Right lobe of liver (tissue), 6 donors: ENCODE measurements around the gene KLF11. TPM values are rescaled to one million over a fixed set of nuclear protein-coding genes. Genes with fewer than 3 reads are reported as not detected.

Source experiments
- ATAC-seq, 4 donors: fragments of 200-7000 bp; cut with Tn5 transposase; one replicate each; pipeline ENCODE4 v1.9.1; 2020; ENCODE audit warnings: mild to moderate bottlenecking in 4 of 4, moderate library complexity in 4 of 4
- DNase-seq, 3 donors: peaks; one replicate each; pipeline ENCODE4 v3.0.0-alpha.2; 2020
- H3K27ac ChIP-seq, 3 donors: fragments of 200-600 bp; one replicate each; pipeline ENCODE4 v1.8.0; 2022
- H3K27me3 ChIP-seq, 2 donors: fragments of 200-600 bp; one replicate each; pipeline ENCODE4 v1.8.0; 2022
- H3K36me3 ChIP-seq, 4 donors: fragments of 200-600 bp; sonication (generic) in 1 of 4; one replicate each; pipeline versions ENCODE4 v1.5.1 to v1.8.0; 2017 to 2022; ENCODE audit warnings: control low read depth in 1 of 4
- H3K4me1 ChIP-seq, 4 donors: fragments of 200-600 bp; sonication (generic) in 1 of 4; one replicate each; pipeline versions ENCODE4 v1.5.1 to v1.8.0; 2017 to 2022; ENCODE audit warnings: control low read depth in 1 of 4
- H3K4me3 ChIP-seq, 3 donors: fragments of 200-600 bp; one replicate each; pipeline ENCODE4 v1.8.0; 2022
- H3K9me3 ChIP-seq, 4 donors: fragments of 200-600 bp; sonication (generic) in 1 of 4; one replicate each; pipeline versions ENCODE4 v1.5.1 to v1.8.0; 2017 to 2022; ENCODE audit warnings: control low read depth in 1 of 4
- POLR2A ChIP-seq: fragments of 450-650 bp; IDR thresholded peaks from one replicate; pipeline ENCODE4 v1.6.1; 2017; ENCODE audit warnings: antibody characterized with exemption, mild to moderate bottlenecking
- WGBS: methylation state at CpG from one replicate; pipeline ENCODE4 v1.1.6; 2018; ENCODE audit warnings: low coverage, low lambda C conversion rate; ENCODE audit not compliant: insufficient coverage; ENCODE audit errors: missing lambda C conversion rate; 5-methylcytosine and 5-hydroxymethylcytosine counted together
- intact Hi-C, 2 donors: fragments of 100-400 bp; cut with DNase I; formaldehyde crosslinking; loops; one replicate each; pipeline versions ENCODE4 v1.11.2 to v1.14.1; 2022
- total RNA-seq, 6 experiments: library from RNA; depleted of rRNA in 2 of 6; stranded (reverse); fragments of >200 nt in 2 of 6; fragmentation: NEBNext Ultra II Directional in 3 of 6; extraction: Animal tissue kit (Norgen Biotek cat#: 25700) in 3 of 6; gene quantifications; one replicate each; pipeline versions ENCODE4 v1.1.0 to v1.2.4, GENCODE V29; 2016 to 2023
- TF ChIP-seq, protein P1 (sequence below), 4 donors: fragments of 200-600 bp in 3 of 4; fragments of 450-650 bp in 1 of 4; IDR thresholded peaks; one replicate each; pipeline versions ENCODE4 v1.5.1 to v1.8.0; 2016 to 2022; ENCODE audit warnings: antibody characterized with exemption in 4 of 4, mild to moderate bottlenecking in 2 of 4
- donor health status: DM: no; HTN: yes; CAD: no.
- donor health status: DM: no; HTN: no; CAD: no.
- donor health status: DM: no; HTN: no; CAD: no.
- donor health status: DM: no; HTN: yes; CAD: no.
- donor health status: DM: no; HTN: yes; CAD: no.

The KLF11 gene
- total RNA-seq, 6 experiments from 2014 or later, result 10.9 to 40.1 (median 27.8) TPM

DNA sequence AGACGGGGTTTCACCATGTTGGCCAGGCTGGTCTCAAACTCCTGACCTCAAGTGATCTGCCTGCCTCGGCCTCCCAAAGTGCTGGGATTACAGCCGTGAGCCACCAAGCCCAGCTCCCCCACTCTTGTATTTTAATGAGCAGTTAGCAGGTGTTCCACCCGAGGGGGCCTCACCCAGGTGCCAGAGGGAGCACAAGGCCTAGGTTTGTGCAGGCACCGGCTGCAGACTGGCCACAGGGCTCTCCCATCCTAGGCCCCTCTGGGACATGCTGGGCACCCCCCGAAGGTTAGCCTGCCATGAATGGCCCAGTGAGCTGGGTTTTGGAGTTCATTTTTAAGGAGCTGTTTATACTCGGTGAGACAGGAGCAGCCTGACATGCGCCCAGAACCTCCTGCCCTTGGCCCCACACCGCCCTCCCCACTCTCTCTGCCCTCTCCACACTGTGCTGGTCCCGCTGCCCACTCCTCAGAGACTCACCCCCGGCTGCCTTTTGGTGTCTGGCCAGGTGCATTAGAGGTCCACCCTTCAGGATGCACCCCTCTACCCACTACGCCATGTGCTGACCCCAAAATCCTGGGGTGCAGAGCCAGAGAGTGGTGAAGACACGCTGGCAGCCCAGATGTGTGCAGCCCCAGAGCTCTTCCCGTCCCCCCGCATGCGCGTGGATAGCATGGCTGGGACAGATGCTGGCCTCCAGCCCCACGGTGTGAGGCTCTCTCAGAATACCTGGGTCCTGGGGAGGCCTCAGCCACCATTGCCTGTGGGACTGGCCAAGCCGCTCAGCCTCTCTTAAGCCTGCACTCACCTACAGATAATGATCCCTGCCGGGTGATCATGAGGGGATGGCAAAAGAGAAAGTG lies 11.2 kb upstream of the KLF11 start:
- Histone ChIP-seq H3K9me3 (no peaks in the 10 kb centered on the region), H3K36me3 (no peaks in the 10 kb centered on the region), H3K27ac (no peak overlapping the region), H3K4me3 (no peak overlapping the region), H3K4me1 (peaks cover 0 to 25% (median 13%) of the 10 kb centered on the region in 4 donors), H3K27me3 (no peaks in the 10 kb centered on the region)
- WGBS, result 87% methylated on average over 4 of the region's 20 CpGs
- DNase-seq (peak in 2 of 3 donors; percentile 16 to 47), ATAC-seq (no peak)
- intact Hi-C loops, result no loop called here
- TF ChIP-seq, protein P1, sequence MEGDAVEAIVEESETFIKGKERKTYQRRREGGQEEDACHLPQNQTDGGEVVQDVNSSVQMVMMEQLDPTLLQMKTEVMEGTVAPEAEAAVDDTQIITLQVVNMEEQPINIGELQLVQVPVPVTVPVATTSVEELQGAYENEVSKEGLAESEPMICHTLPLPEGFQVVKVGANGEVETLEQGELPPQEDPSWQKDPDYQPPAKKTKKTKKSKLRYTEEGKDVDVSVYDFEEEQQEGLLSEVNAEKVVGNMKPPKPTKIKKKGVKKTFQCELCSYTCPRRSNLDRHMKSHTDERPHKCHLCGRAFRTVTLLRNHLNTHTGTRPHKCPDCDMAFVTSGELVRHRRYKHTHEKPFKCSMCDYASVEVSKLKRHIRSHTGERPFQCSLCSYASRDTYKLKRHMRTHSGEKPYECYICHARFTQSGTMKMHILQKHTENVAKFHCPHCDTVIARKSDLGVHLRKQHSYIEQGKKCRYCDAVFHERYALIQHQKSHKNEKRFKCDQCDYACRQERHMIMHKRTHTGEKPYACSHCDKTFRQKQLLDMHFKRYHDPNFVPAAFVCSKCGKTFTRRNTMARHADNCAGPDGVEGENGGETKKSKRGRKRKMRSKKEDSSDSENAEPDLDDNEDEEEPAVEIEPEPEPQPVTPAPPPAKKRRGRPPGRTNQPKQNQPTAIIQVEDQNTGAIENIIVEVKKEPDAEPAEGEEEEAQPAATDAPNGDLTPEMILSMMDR (IDR thresholded peaks at IDR 0.05), result no peak
- no peak for TF ChIP-seq POLR2A

GRCh38 chr2:10032746-10033105 lies 10.6 kb upstream of the KLF11 start:
- 97% methylated on average over 5 of the region's 7 CpGs for WGBS
- no peaks in the 10 kb centered on the region for H3K36me3 ChIP-seq
- H3K9me3 ChIP-seq, result no peaks in the 10 kb centered on the region
- peak in 1 of 3 donors; percentile 17 for DNase-seq
- H3K4me3 ChIP-seq, result no peak overlapping the region
- no peak overlapping the region for H3K27ac ChIP-seq
- ATAC-seq, result no peak
- no peak for TF ChIP-seq POLR2A
- TF ChIP-seq, protein P1 (IDR thresholded peaks at IDR 0.05), result no peak
- no peaks in the 10 kb centered on the region for H3K27me3 ChIP-seq
- intact Hi-C loops, result no loop called here
- peaks cover 0 to 29% (median 16%) of the 10 kb centered on the region in 4 donors for H3K4me1 ChIP-seq

GRCh38 chr2:10033251-10034006 lies 9.9 kb upstream of the KLF11 start:
- DNase-seq (peak in 1 of 3 donors; percentile 51), ATAC-seq (no peak)
- Histone ChIP-seq H3K4me3 (no peak overlapping the region), H3K36me3 (no peaks in the 10 kb centered on the region), H3K9me3 (no peaks in the 10 kb centered on the region), H3K4me1 (peaks cover 0 to 29% (median 17%) of the 10 kb centered on the region in 4 donors), H3K27ac (no peak overlapping the region), H3K27me3 (no peaks in the 10 kb centered on the region)
- TF ChIP-seq, protein P1 (IDR thresholded peaks at IDR 0.05), result no peak
- TF ChIP-seq POLR2A, result no peak
- intact Hi-C loops, result no loop called here
- WGBS, result 40% methylated on average over 4 of the region's 14 CpGs

- WGBS, result 65% methylated on average over 11 of the region's 12 CpGs
- no peaks in the 10 kb centered on the region for H3K36me3 ChIP-seq
- H3K27ac ChIP-seq, result no peak overlapping the region
- DNase-seq (peak in 1 of 3 donors; percentile 2), ATAC-seq (no peak)
- TF ChIP-seq, protein P1 (IDR thresholded peaks at IDR 0.05), result no peak
- TF ChIP-seq POLR2A, result no peak
- intact Hi-C loops, result no loop called here
- peaks cover 0 to 29% (median 17%) of the 10 kb centered on the region in 4 donors for H3K4me1 ChIP-seq
- no peak overlapping the region for H3K4me3 ChIP-seq
- H3K9me3 ChIP-seq, result no peaks in the 10 kb centered on the region
- no peaks in the 10 kb centered on the region for H3K27me3 ChIP-seq
Measured at GRCh38 chr2:10034333-10035052, 8.9 kb upstream of the KLF11 start.
